ENCODE measurements around the gene CHDH.

The CHDH gene

GRCh38 chr3:53766706-53767105 is 79.5 kb downstream of the CHDH start:
- ATAC-seq (ENCODE audit: low read depth) (no peak), DNase-seq (ENCODE audit: low spot score) (no peak)
- Histone ChIP-seq H3K27me3 (ENCODE audit: insufficient read depth, poor library complexity, severe bottlenecking) (no peaks in the 10 kb centered on the region), H3K4me1 (ENCODE audit: insufficient read depth, poor library complexity, severe bottlenecking) (no peaks in the 10 kb centered on the region), H3K36me3 (ENCODE audit: low read depth) (no peaks in the 10 kb centered on the region), H3K9me3 (ENCODE audit: severe bottlenecking) (no peaks in the 10 kb centered on the region), H3K4me3 (ENCODE audit: severe bottlenecking) (no peak overlapping the region), H3K27ac (ENCODE audit: poor library complexity, severe bottlenecking) (no peak overlapping the region)
- TF ChIP-seq CTCF (IDR thresholded peaks at IDR 0.05; ENCODE audit: poor library complexity, severe bottlenecking) = no peak

- Histone ChIP-seq H3K27ac (ENCODE audit: poor library complexity, severe bottlenecking) (no peak overlapping the region), H3K4me3 (ENCODE audit: severe bottlenecking) (no peak overlapping the region), H3K9me3 (ENCODE audit: severe bottlenecking) (no peaks in the 10 kb centered on the region), H3K36me3 (ENCODE audit: low read depth) (no peaks in the 10 kb centered on the region), H3K4me1 (ENCODE audit: insufficient read depth, poor library complexity, severe bottlenecking) (no peaks in the 10 kb centered on the region), H3K27me3 (ENCODE audit: insufficient read depth, poor library complexity, severe bottlenecking) (no peaks in the 10 kb centered on the region)
- ATAC-seq (ENCODE audit: low read depth) (no peak), DNase-seq (ENCODE audit: low spot score) (no peak)
- no peak for TF ChIP-seq CTCF (IDR thresholded peaks at IDR 0.05; ENCODE audit: poor library complexity, severe bottlenecking)
Measured at GRCh38 chr3:53765753-53766152, 80.5 kb downstream of the CHDH start.

- no peak for ATAC-seq (ENCODE audit: low read depth)
- no peak overlapping the region for H3K27ac ChIP-seq (ENCODE audit: poor library complexity, severe bottlenecking)
Measured at GRCh38 chr3:53764026-53764775, 82.0 kb downstream of the CHDH start.

GRCh38 chr3:53763353-53763752 is 82.9 kb downstream of the CHDH start:
- Histone ChIP-seq H3K4me3 (ENCODE audit: severe bottlenecking) (no peak overlapping the region), H3K36me3 (ENCODE audit: low read depth) (no peaks in the 10 kb centered on the region), H3K27me3 (ENCODE audit: insufficient read depth, poor library complexity, severe bottlenecking) (no peaks in the 10 kb centered on the region), H3K27ac (ENCODE audit: poor library complexity, severe bottlenecking) (no peak overlapping the region), H3K9me3 (ENCODE audit: severe bottlenecking) (no peaks in the 10 kb centered on the region), H3K4me1 (ENCODE audit: insufficient read depth, poor library complexity, severe bottlenecking) (no peaks in the 10 kb centered on the region)
- DNase-seq (ENCODE audit: low spot score) (no peak), ATAC-seq (ENCODE audit: low read depth) (no peak)
- no peak for TF ChIP-seq CTCF (IDR thresholded peaks at IDR 0.05; ENCODE audit: poor library complexity, severe bottlenecking)

More at GRCh38 chr3:53764026-53764775, 82.0 kb downstream of the CHDH start:
- H3K4me3 ChIP-seq (ENCODE audit: severe bottlenecking) = no peak overlapping the region
- no peaks in the 10 kb centered on the region for H3K4me1 ChIP-seq (ENCODE audit: insufficient read depth, poor library complexity, severe bottlenecking)
- DNase-seq (ENCODE audit: low spot score) = no peak
- H3K27me3 ChIP-seq (ENCODE audit: insufficient read depth, poor library complexity, severe bottlenecking) = no peaks in the 10 kb centered on the region
- H3K36me3 ChIP-seq (ENCODE audit: low read depth) = no peaks in the 10 kb centered on the region
- TF ChIP-seq CTCF (IDR thresholded peaks at IDR 0.05; ENCODE audit: poor library complexity, severe bottlenecking) = no peak
- H3K9me3 ChIP-seq (ENCODE audit: severe bottlenecking) = no peaks in the 10 kb centered on the region
